Naive thymus-derived CD4-positive, alpha-beta T cell (primary cell): ENCODE results near the gene CNOT11. TPM values are rescaled to one million over a fixed set of nuclear protein-coding genes. Genes with fewer than 3 reads are reported as not detected.
A peak's percentile ranks its signal among the peaks of the same experiment; 100 is the strongest.
"Not testable (repeated sequence)": the region's sequence is repeated elsewhere in the genome, so short reads cannot be mapped to it uniquely, and the experiment has no call there.

Experiments used
- ATAC-seq: fragments of 150-1000 bp; cut with Tn5 transposase; 2 replicates; pipeline ENCODE4 v1.10.0; 2021; ENCODE audit warnings: mild to moderate bottlenecking, moderate library complexity
- CTCF ChIA-PET: fragments of 350-600 bp; sonication (Branson Sonifier 250); formaldehyde crosslinking; loops from one replicate; lab custom pipeline; 2021; ENCODE audit warnings: antibody characterized with exemption; lab: Charles Lee
- POLR2A ChIA-PET: fragments of 350-600 bp; sonication (Branson Sonifier 250); formaldehyde crosslinking; loops from one replicate; lab custom pipeline; 2021; ENCODE audit warnings: antibody characterized with exemption, inconsistent platforms; lab: Charles Lee
- DNase-seq, 9 donors: peaks; one replicate each; pipeline versions ENCODE4 v3.0.0 to v3.0.0-alpha.2; 2020 to 2022; ENCODE audit warnings: mixed read lengths in 1 of 9
- H3K27ac ChIP-seq: one replicate; pipeline ENCODE4 v1.7.0; 2013; ENCODE audit warnings: mild to moderate bottlenecking, low read depth, low read length, moderate library complexity
- H3K27me3 ChIP-seq, 2 donors: one replicate each; pipeline ENCODE4 v1.7.0; 2013; ENCODE audit warnings: low read length in 2 of 2, mild to moderate bottlenecking in 2 of 2, moderate library complexity in 2 of 2; ENCODE audit not compliant: control insufficient read depth in 2 of 2, insufficient read depth in 2 of 2
- H3K36me3 ChIP-seq, 3 experiments: 1 replicate in 2 of 3; 2 replicates in 1 of 3; pipeline ENCODE4 v1.7.0; 2013; ENCODE audit warnings: low read length in 3 of 3, mild to moderate bottlenecking in 3 of 3, moderate library complexity in 1 of 3; ENCODE audit not compliant: insufficient read depth in 3 of 3, control insufficient read depth in 2 of 3
- H3K4me1 ChIP-seq, 2 donors: one replicate each; pipeline ENCODE4 v1.7.0; 2013; ENCODE audit warnings: low read length in 2 of 2, mild to moderate bottlenecking in 2 of 2, moderate library complexity in 1 of 2; ENCODE audit not compliant: control insufficient read depth in 2 of 2, insufficient read depth in 2 of 2
- H3K4me3 ChIP-seq: 2 replicates; pipeline ENCODE4 v1.7.0; 2013; ENCODE audit warnings: mild to moderate bottlenecking, low read length
- H3K9me3 ChIP-seq, 3 experiments: 1 replicate in 2 of 3; 2 replicates in 1 of 3; pipeline ENCODE4 v1.7.0; 2013; ENCODE audit warnings: low read length in 3 of 3; ENCODE audit not compliant: control insufficient read depth in 2 of 3
- H3K27ac Mint-ChIP-seq, 9 donors: one replicate each; pipeline ENCODE4 v1.8.0; 2020 to 2022; ENCODE audit warnings: mixed read lengths in 9 of 9, mild to moderate bottlenecking in 8 of 9, moderate library complexity in 5 of 9, inconsistent platforms in 2 of 9
- H3K27me3 Mint-ChIP-seq, 5 donors: one replicate each; pipeline ENCODE4 v1.8.0; 2021 to 2022; ENCODE audit warnings: mixed read lengths in 5 of 5, mild to moderate bottlenecking in 1 of 5
- H3K36me3 Mint-ChIP-seq, 5 donors: one replicate each; pipeline ENCODE4 v1.8.0; 2020 to 2022; ENCODE audit warnings: mixed read lengths in 5 of 5, mild to moderate bottlenecking in 3 of 5, inconsistent platforms in 1 of 5
- H3K4me1 Mint-ChIP-seq, 7 donors: one replicate each; pipeline ENCODE4 v1.8.0; 2020 to 2022; ENCODE audit warnings: mixed read lengths in 7 of 7, mild to moderate bottlenecking in 3 of 7, inconsistent platforms in 1 of 7
- H3K4me3 Mint-ChIP-seq, 10 donors: one replicate each; pipeline ENCODE4 v1.8.0; 2020 to 2022; ENCODE audit warnings: mild to moderate bottlenecking in 10 of 10, mixed read lengths in 10 of 10, moderate library complexity in 6 of 10, inconsistent platforms in 2 of 10
- H3K9me3 Mint-ChIP-seq, 11 donors: one replicate each; pipeline ENCODE4 v1.8.0; 2020 to 2022; ENCODE audit warnings: mixed read lengths in 11 of 11, mild to moderate bottlenecking in 4 of 11, inconsistent platforms in 1 of 11, moderate library complexity in 1 of 11
- intact Hi-C, 2 donors: fragments of 100-400 bp; cut with micrococcal nuclease; formaldehyde crosslinking; loops; one replicate each; pipeline ENCODE4 v1.15.1; 2023
- polyA plus RNA-seq, 2 donors: library from polyadenylated mRNA; unstranded; fragments of 300-500 nt; fragmentation: Illumina TruSeq; gene quantifications; one replicate each; pipeline ENCODE4 v1.2.3, GENCODE V29; 2021
- total RNA-seq, 6 experiments: library from RNA in 5 of 6; stranded (reverse) in 5 of 6; gene quantifications; 1 replicate in 5 of 6; 2 replicates in 1 of 6; pipeline ENCODE4 v1.2.3 and lab custom pipeline; 2021 to 2026

CNOT11 gene
- total and polyA plus RNA-seq, 7 experiments from 2014 or later = 49.0 to 65.7 (median 60.4) TPM

DNA sequence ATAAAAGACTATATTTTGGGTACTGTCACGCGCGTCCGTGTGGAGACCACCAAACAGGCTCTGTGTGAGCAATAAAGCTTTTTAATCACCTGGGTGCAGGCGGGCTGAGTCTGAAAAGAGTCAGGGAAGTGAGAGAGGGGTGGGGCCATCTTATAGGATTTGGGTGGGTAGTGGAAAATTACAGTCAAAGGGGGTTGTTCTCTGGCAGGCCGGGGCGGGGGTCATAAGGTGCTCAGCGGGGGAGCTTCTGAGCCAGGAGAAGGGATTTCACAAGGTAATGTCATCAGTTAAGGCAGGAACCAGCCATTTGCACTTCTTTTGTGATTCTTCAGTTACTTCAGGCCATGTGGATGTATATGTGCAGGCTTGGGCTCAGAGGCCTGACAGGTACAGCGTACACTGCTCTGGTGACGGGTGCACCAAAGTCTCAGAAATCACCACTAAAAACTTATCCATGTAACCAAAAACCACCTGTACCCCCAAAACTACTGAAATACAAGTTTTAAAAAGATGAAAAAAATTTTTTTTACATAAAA lies 1.4 kb upstream of the CNOT11 start:
- not testable (repeated sequence) for H3K36me3 ChIP-seq, H3K9me3 ChIP-seq, H3K27me3 ChIP-seq, H3K27me3 Mint-ChIP-seq, H3K36me3 Mint-ChIP-seq, DNase-seq, H3K9me3 Mint-ChIP-seq, H3K27ac ChIP-seq, H3K4me3 ChIP-seq, ATAC-seq
- CTCF ChIA-PET = interaction anchor here (1.0 kb wide), 1 partner anchor 46 kb away, joined by 5 read pairs; no protein-coding TSS in a partner anchor
- Mint-ChIP-seq H3K27ac (peak overlapping the region in 7 of 9 donors; percentile 5 to 96 (median 44)), H3K4me3 (peak overlapping the region in 6 of 10 donors; percentile 14 to 60 (median 34)), H3K4me1 (peaks cover 21 to 46% (median 42%) of the 10 kb centered on the region in 7 donors)
- intact Hi-C loops = loop anchor here (5.0 to 10.0 kb wide), 4 partner anchors 136 to 466 kb away; partner anchors contain the start of genes CREG2 (in 1 of the 2) and MAP4K4 (in 1 of the 2)
- H3K4me1 ChIP-seq = peaks cover 28 to 29% of the 10 kb centered on the region in 2 donors
- POLR2A ChIA-PET = interaction anchor here (0.5 to 2.9 kb wide), 5 partner anchors 33 to 670 kb away, joined by 3 to 12 read pairs (median 6); partner anchors contain the start of gene RPL31

DNA sequence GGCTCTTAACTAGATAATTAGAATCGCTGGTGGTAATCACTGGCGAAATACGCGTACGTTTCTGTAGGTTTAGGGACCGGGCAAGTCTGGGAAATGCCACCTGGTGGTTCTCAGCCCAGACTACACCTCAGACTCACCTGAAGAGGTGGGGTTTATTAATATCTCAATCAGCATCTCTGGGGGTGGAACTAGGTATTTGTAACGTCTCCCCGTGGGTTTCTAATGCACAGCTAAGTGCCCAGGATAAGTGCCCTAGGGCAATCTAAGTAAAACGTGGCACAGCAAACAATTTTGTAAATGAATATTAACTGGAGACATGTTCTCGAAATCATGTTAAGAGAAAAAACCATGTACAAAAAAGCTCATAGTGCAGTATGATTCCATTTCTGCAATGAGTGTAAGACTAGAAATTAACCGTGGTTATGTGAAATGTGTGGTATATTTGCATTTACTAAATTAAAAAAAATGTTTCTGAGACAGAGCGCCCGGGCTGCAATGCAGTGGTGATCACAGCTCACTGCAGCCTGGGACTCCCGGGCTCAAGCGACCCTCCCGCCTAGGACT lies 760 bp upstream of the CNOT11 start:
- ATAC-seq = peak; percentile 25
- H3K4me1 Mint-ChIP-seq = peaks cover 27 to 52% (median 46%) of the 10 kb centered on the region in 7 donors
- H3K27ac Mint-ChIP-seq = peak overlapping the region; percentile 92 to 98 (median 96)
- peak overlapping the region; percentile 91 to 98 (median 96) for H3K4me3 Mint-ChIP-seq
- Histone ChIP-seq H3K27me3 (no peaks in the 10 kb centered on the region), H3K27ac (peak overlapping the region; percentile 68), H3K4me1 (peaks cover 28 to 33% of the 10 kb centered on the region in 2 donors), H3K9me3 (no peaks in the 10 kb centered on the region), H3K4me3 (peak overlapping the region; percentile 91), H3K36me3 (peaks cover 0 to 8% (median 0%) of the 10 kb centered on the region in 3 experiments)
- CTCF ChIA-PET = interaction anchor here (0.5 to 1.0 kb wide), 3 partner anchors 30 to 435 kb away, joined by 4 to 5 read pairs (median 4); no protein-coding TSS in a partner anchor
- peak in 7 of 9 donors; percentile 37 to 67 (median 51) for DNase-seq
- peaks cover 0 to 5% (median 0%) of the 10 kb centered on the region in 11 donors for H3K9me3 Mint-ChIP-seq
- POLR2A ChIA-PET = interaction anchor here (0.6 to 2.9 kb wide), 11 partner anchors 17 to 381 kb away, joined by 3 to 14 read pairs (median 6); partner anchors contain the start of genes RNF149 and RPL31
- H3K36me3 Mint-ChIP-seq = peaks cover 0 to 10% (median 4%) of the 10 kb centered on the region in 5 donors
- intact Hi-C loops = loop anchor here (1.0 to 10.0 kb wide), 17 partner anchors 11 to 1916 kb away; partner anchors contain the start of genes PDCL3 (in 2 of the 2), TBC1D8 (in 2 of the 2), CREG2 (in 1 of the 2) and MAP4K4 (in 1 of the 2)
- no peaks in the 10 kb centered on the region for H3K27me3 Mint-ChIP-seq

- Mint-ChIP-seq H3K4me3 (peak overlapping the region; percentile 91 to 98 (median 96)), H3K4me1 (peaks cover 27 to 63% (median 55%) of the 10 kb centered on the region in 7 donors)
Measured at GRCh38 chr2:101253013-101253702, 472 bp downstream of the CNOT11 start.

DNA sequence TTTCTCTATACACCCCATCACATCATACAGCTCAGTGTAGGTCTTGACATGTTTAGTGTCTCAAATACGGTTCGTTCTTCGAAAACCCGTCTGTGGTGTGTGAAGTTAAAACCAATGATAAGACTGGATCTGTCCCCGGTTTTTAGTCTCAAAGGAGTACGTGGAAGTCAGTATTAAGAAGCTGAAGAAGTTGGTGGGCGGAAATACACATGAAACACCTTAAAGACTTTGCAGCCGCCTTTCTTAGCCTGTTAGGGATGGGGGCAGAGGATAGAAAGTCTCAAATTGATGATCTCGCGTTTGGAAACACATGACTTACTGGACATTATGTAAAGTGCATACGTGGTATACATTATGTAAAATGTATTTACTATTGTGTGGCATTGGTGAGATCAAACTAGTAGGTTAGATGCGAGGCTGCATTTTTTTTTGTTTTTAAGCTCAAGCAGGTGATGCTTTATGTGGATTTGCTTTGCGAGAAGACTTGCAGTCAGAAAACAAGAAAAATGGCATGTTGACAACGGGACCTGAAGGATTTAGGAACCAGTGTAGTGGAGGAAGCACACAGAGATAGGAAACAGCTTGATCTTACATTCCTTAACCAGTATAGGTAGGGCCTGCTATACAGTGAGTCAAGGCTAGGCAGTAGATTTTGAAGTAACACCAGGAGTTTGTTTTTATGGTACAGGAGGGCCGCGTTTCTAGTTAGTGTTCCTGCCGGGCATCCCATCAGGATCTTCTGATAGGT lies 1.2 kb downstream of the CNOT11 start:
- Mint-ChIP-seq H3K27ac (peak overlapping the region; percentile 90 to 98 (median 96)), H3K4me3 (peak overlapping the region; percentile 91 to 98 (median 96)), H3K9me3 (peaks cover 0 to 5% (median 0%) of the 10 kb centered on the region in 11 donors), H3K27me3 (no peaks in the 10 kb centered on the region), H3K4me1 (peaks cover 29 to 67% (median 52%) of the 10 kb centered on the region in 7 donors), H3K36me3 (peaks cover 0 to 18% (median 9%) of the 10 kb centered on the region in 5 donors)
- DNase-seq = peak in 6 of 9 donors; percentile 18 to 40 (median 36)
- Histone ChIP-seq H3K36me3 (peaks cover 0 to 13% (median 0%) of the 10 kb centered on the region in 3 experiments), H3K27ac (peak overlapping the region; percentile 99), H3K27me3 (no peaks in the 10 kb centered on the region), H3K4me1 (peaks cover 28 to 39% of the 10 kb centered on the region in 2 donors), H3K9me3 (no peaks in the 10 kb centered on the region), H3K4me3 (peak overlapping the region; percentile 91)
- ChIA-PET POLR2A (interaction anchor here (0.5 to 2.9 kb wide), 16 partner anchors 12 to 251 kb away, joined by 3 to 14 read pairs (median 4); partner anchors contain the start of genes RNF149 and RPL31), CTCF (interaction anchor here (0.7 to 1.7 kb wide), 6 partner anchors 9 to 88 kb away, joined by 3 to 5 read pairs (median 3); partner anchors contain the start of gene RNF149)
- ATAC-seq = no peak
- intact Hi-C loops = loop anchor here (1.0 to 10.0 kb wide), 14 partner anchors 17 to 691 kb away; partner anchors contain the start of genes PDCL3 (in 2 of the 2), CREG2 (in 1 of the 2), MAP4K4 (in 1 of the 2) and RFX8 (in 1 of the 2)

More at GRCh38 chr2:101253013-101253702, 472 bp downstream of the CNOT11 start:
- peak overlapping the region; percentile 91 for H3K4me3 ChIP-seq
- ATAC-seq = peak; percentile 79
- Mint-ChIP-seq H3K9me3 (peaks cover 0 to 5% (median 0%) of the 10 kb centered on the region in 11 donors), H3K27ac (peak overlapping the region; percentile 92 to 98 (median 96)), H3K27me3 (no peaks in the 10 kb centered on the region), H3K36me3 (peaks cover 0 to 15% (median 9%) of the 10 kb centered on the region in 5 donors)
- no peaks in the 10 kb centered on the region for H3K27me3 ChIP-seq
- peaks cover 28 to 39% of the 10 kb centered on the region in 2 donors for H3K4me1 ChIP-seq
- H3K27ac ChIP-seq = peak overlapping the region; percentile 99
- ChIA-PET POLR2A (interaction anchor here (0.5 to 2.9 kb wide), 20 partner anchors 13 to 251 kb away, joined by 3 to 14 read pairs (median 5); partner anchors contain the start of genes RNF149 and RPL31), CTCF (interaction anchor here (0.6 to 1.7 kb wide), 7 partner anchors 10 to 89 kb away, joined by 3 to 5 read pairs (median 3); partner anchors contain the start of gene RNF149)
- peak in 4 of 9 donors; percentile 71 to 82 (median 76) for DNase-seq
- intact Hi-C loops = loop anchor here (1.0 to 10.0 kb wide), 14 partner anchors 18 to 690 kb away; partner anchors contain the start of genes PDCL3 (in 2 of the 2), CREG2 (in 1 of the 2), MAP4K4 (in 1 of the 2) and RFX8 (in 1 of the 2)
- H3K9me3 ChIP-seq = no peaks in the 10 kb centered on the region
- peaks cover 0 to 8% (median 0%) of the 10 kb centered on the region in 3 experiments for H3K36me3 ChIP-seq

GRCh38 chr2:101255501-101255900 lies 2.8 kb downstream of the CNOT11 start:
- DNase-seq (no peak), ATAC-seq (no peak)
- peak overlapping the region in 6 of 9 donors; percentile 79 to 90 (median 82) for H3K27ac Mint-ChIP-seq
- H3K4me1 Mint-ChIP-seq = peaks cover 29 to 76% (median 61%) of the 10 kb centered on the region in 7 donors
- ChIA-PET POLR2A (interaction anchor here (0.7 to 0.8 kb wide), 2 partner anchors 16 to 39 kb away, joined by 3 read pairs; no protein-coding TSS in a partner anchor), CTCF (interaction anchor here (0.7 to 1.1 kb wide), 2 partner anchors 26 to 839 kb away, joined by 3 read pairs; no protein-coding TSS in a partner anchor)
- Histone ChIP-seq H3K27ac (no peak overlapping the region), H3K9me3 (no peaks in the 10 kb centered on the region), H3K27me3 (no peaks in the 10 kb centered on the region), H3K4me3 (no peak overlapping the region), H3K36me3 (peaks cover 0 to 22% (median 0%) of the 10 kb centered on the region in 3 experiments), H3K4me1 (peaks cover 28 to 39% of the 10 kb centered on the region in 2 donors)
- H3K27me3 Mint-ChIP-seq = no peaks in the 10 kb centered on the region
- peak overlapping the region; percentile 40 to 98 (median 68) for H3K4me3 Mint-ChIP-seq
- H3K36me3 Mint-ChIP-seq = peaks cover 0 to 25% (median 14%) of the 10 kb centered on the region in 5 donors
- intact Hi-C loops = loop anchor here in 1 of 2 donors (10.0 kb wide), 1 partner anchor 459 kb away; no protein-coding TSS in a partner anchor
- H3K9me3 Mint-ChIP-seq = peaks cover 0 to 5% (median 0%) of the 10 kb centered on the region in 11 donors
